HG03280 (cell line): ENCODE results near the gene HCFC2.

ENCODE experiments used
- ATAC-seq: cut with Tn5 transposase; IDR thresholded peaks from one replicate; pipeline ENCODE4 v1.9.1; 2021; ENCODE audit warnings: mild to moderate bottlenecking, moderate library complexity; ENCODE audit not compliant: unreplicated experiment

HCFC2 gene

DNA sequence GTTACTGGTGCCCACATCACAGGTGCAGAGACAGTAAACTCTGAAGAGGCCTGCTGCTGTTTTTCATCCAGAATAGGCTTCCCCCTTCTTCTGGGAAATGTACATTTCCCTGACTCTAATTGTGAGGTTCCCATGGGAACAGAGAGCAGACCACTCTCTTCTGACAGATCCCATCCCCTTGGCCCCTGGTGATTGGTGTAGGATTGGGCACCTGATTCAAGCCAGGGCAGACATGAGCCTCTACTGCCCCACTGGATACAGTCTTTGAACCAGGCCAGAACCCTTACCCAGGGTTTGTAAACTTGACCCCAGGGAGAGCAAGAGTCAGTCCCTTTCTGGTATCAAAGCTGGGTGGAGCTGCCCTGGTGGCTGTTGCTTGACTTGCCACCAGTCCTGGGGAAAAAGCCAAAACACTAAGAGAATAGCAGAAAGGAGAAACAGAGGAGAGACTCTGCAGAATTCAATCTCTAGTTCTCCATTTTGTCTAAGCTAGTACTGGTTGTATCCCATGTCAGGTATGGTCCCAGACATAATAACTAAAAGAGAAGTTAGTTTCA, 88.4 kb downstream of the HCFC2 start:
- ATAC-seq = no peak

- ATAC-seq = no peak
Measured at GRCh38 chr12:104154286-104154685, 90.0 kb downstream of the HCFC2 start.

GRCh38 chr12:104154806-104155205, 90.5 kb downstream of the HCFC2 start:
- no peak for ATAC-seq
